H1 (cell line): Measurements from ENCODE around the gene TEKT5. TPM values are rescaled to one million over a fixed set of nuclear protein-coding genes. Genes with fewer than 3 reads are reported as not detected.

Experiments used
- CTCF ChIA-PET: fragments of 300-600 bp; sonication (Branson Sonifier 250); formaldehyde crosslinking; loops from one replicate; lab custom pipeline; 2021; ENCODE audit not compliant: partially characterized antibody; lab: Charles Lee
- POLR2A ChIA-PET: fragments of 300-600 bp; sonication (Branson Sonifier 250); formaldehyde crosslinking; loops from one replicate; lab custom pipeline; 2021; ENCODE audit warnings: inconsistent platforms; ENCODE audit not compliant: partially characterized antibody; lab: Charles Lee
- DNase-seq, 2 experiments: peaks; one replicate each; pipeline versions ENCODE4 v3.0.0 to v3.0.0-alpha.2; 2010 to 2022; ENCODE audit warnings: low spot score in 2 of 2, low read depth in 1 of 2, mixed read lengths in 1 of 2
- FAIRE-seq: peaks from 2 replicates; lab custom pipeline; 2011; peaks lifted over from hg19 to GRCh38; lab: Jason Lieb, UNC
- H2AFZ ChIP-seq: 2 replicates; pipeline ENCODE4 v1.8.1; 2012; ENCODE audit warnings: low read length, inconsistent platforms
- H2AK5ac ChIP-seq: 2 replicates; pipeline ENCODE4 v1.6.1; 2013; ENCODE audit warnings: low read depth, low read length
- H2BK120ac ChIP-seq: replicated peaks from 2 replicates; pipeline ENCODE3; 2013; ENCODE audit warnings: low read depth, low read length, inconsistent platforms
- H2BK12ac ChIP-seq: 2 replicates; pipeline ENCODE4 v1.6.1; 2013; ENCODE audit warnings: low read depth, low read length
- H2BK15ac ChIP-seq: 2 replicates; pipeline ENCODE4 v1.6.1; 2013; ENCODE audit warnings: low read length
- H2BK20ac ChIP-seq: 2 replicates; pipeline ENCODE4 v1.6.1; 2013; ENCODE audit warnings: low read length
- H2BK5ac ChIP-seq: 2 replicates; pipeline ENCODE4 v1.6.1; 2013; ENCODE audit warnings: low read depth, low read length
- H3K14ac ChIP-seq: 2 replicates; pipeline ENCODE4 v1.6.1; 2013; ENCODE audit warnings: inconsistent platforms; ENCODE audit not compliant: insufficient read length
- H3K18ac ChIP-seq: 2 replicates; pipeline ENCODE4 v1.6.1; 2013; ENCODE audit warnings: low read length; ENCODE audit errors: extremely low read depth
- H3K23ac ChIP-seq: 2 replicates; pipeline ENCODE4 v1.6.1; 2013; ENCODE audit warnings: inconsistent platforms; ENCODE audit not compliant: insufficient read length
- H3K23me2 ChIP-seq: 2 replicates; pipeline ENCODE4 v1.6.1; 2013; ENCODE audit warnings: low read depth, low read length
- H3K27ac ChIP-seq: 2 replicates; pipeline ENCODE4 v1.6.1; 2011; ENCODE audit warnings: low read depth, low read length, inconsistent platforms
- H3K27me3 ChIP-seq, 4 experiments: replicated peaks in 1 of 4; 1 replicate in 1 of 4; 2 replicates in 3 of 4; pipeline versions ENCODE4 v1.6.1 to v1.8.1; 2011 to 2013; ENCODE audit warnings: low read length in 3 of 4, mild to moderate bottlenecking in 3 of 4, inconsistent platforms in 2 of 4, mixed read lengths in 2 of 4, moderate library complexity in 1 of 4; ENCODE audit not compliant: control insufficient read depth in 3 of 4, insufficient read depth in 3 of 4; ENCODE audit errors: extremely low read depth in 1 of 4
- H3K36me3 ChIP-seq, 4 experiments: 2 replicates each; pipeline versions ENCODE4 v1.6.1 to v1.8.1; 2011 to 2013; ENCODE audit warnings: mild to moderate bottlenecking in 4 of 4, low read length in 3 of 4, moderate library complexity in 2 of 4, control low read depth in 1 of 4, inconsistent platforms in 1 of 4; ENCODE audit not compliant: insufficient read depth in 4 of 4, control insufficient read depth in 2 of 4
- H3K4ac ChIP-seq: replicated peaks from 2 replicates; pipeline ENCODE3; 2013; ENCODE audit warnings: low read length, low read depth, mixed read lengths, inconsistent platforms; ENCODE audit not compliant: insufficient read length
- H3K4me1 ChIP-seq, 4 experiments: replicated peaks in 1 of 4; 1 replicate in 1 of 4; 2 replicates in 3 of 4; pipeline versions ENCODE4 v1.6.1 to v1.8.1; 2011 to 2013; ENCODE audit warnings: low read length in 3 of 4, inconsistent platforms in 2 of 4, mixed read lengths in 1 of 4; ENCODE audit not compliant: insufficient read depth in 4 of 4, control insufficient read depth in 3 of 4
- H3K4me2 ChIP-seq, 2 experiments: 2 replicates each; pipeline versions ENCODE4 v1.6.1 to v1.8.1; 2011 to 2013; ENCODE audit warnings: low read depth in 2 of 2, low read length in 2 of 2, control low read depth in 1 of 2, inconsistent platforms in 1 of 2, mild to moderate bottlenecking in 1 of 2; ENCODE audit not compliant: insufficient read depth in 1 of 2
- H3K4me3 ChIP-seq, 4 experiments: fragments of 200-600, 300-600 bp in 1 of 4; sonication (generic), shearing (Covaris generic), sonication (Bioruptor Twin) in 1 of 4; 2 replicates each; pipeline versions ENCODE4 v1.5.1 to v1.8.1; 2011 to 2016; ENCODE audit warnings: low read length in 4 of 4, low read depth in 3 of 4, control low read depth in 2 of 4, inconsistent platforms in 2 of 4, mild to moderate bottlenecking in 2 of 4, mixed read lengths in 1 of 4, moderate library complexity in 1 of 4; ENCODE audit not compliant: insufficient read depth in 2 of 4; ENCODE audit errors: extremely low read depth in 1 of 4
- H3K56ac ChIP-seq: replicated peaks from 2 replicates; pipeline ENCODE3; 2013; ENCODE audit warnings: low read depth, mild to moderate bottlenecking, mixed read lengths, low read length, inconsistent platforms; ENCODE audit not compliant: insufficient read length
- H3K79me1 ChIP-seq: 2 replicates; pipeline ENCODE4 v1.6.1; 2013; ENCODE audit warnings: low read depth, low read length, control low read depth
- H3K79me2 ChIP-seq, 2 experiments: 2 replicates each; pipeline versions ENCODE4 v1.6.1 to v1.8.1; 2012 to 2013; ENCODE audit warnings: low read length in 2 of 2, mild to moderate bottlenecking in 2 of 2, inconsistent platforms in 1 of 2; ENCODE audit not compliant: insufficient read depth in 2 of 2, control insufficient read depth in 1 of 2
- H3K9ac ChIP-seq, 4 experiments: replicated peaks in 1 of 4; 1 replicate in 1 of 4; 2 replicates in 3 of 4; pipeline versions ENCODE4 v1.6.1 to v1.8.1; 2011 to 2013; ENCODE audit warnings: low read depth in 3 of 4, low read length in 3 of 4, control low read depth in 2 of 4, mild to moderate bottlenecking in 2 of 4, moderate library complexity in 2 of 4, inconsistent platforms in 1 of 4; ENCODE audit errors: extremely low read depth in 1 of 4
- H3K9me3 ChIP-seq, 2 experiments: 2 replicates each; pipeline versions ENCODE4 v1.6.1 to v1.8.1; 2012 to 2013; ENCODE audit warnings: mild to moderate bottlenecking in 2 of 2, moderate library complexity in 2 of 2, control low read depth in 1 of 2, inconsistent platforms in 1 of 2, low read depth in 1 of 2, low read length in 1 of 2, mixed read lengths in 1 of 2; ENCODE audit not compliant: insufficient read depth in 2 of 2
- H4K20me1 ChIP-seq, 2 experiments: replicated peaks in 1 of 2; 2 replicates each; pipeline versions ENCODE3 to v1.8.1; 2011 to 2013; ENCODE audit warnings: inconsistent platforms in 2 of 2, low read length in 2 of 2, mild to moderate bottlenecking in 1 of 2; ENCODE audit not compliant: insufficient read depth in 2 of 2, control insufficient read depth in 1 of 2
- H4K5ac ChIP-seq: 2 replicates; pipeline ENCODE4 v1.6.1; 2013; ENCODE audit warnings: low read length, low read depth, mixed read lengths, inconsistent platforms; ENCODE audit not compliant: insufficient read length
- H4K8ac ChIP-seq: 2 replicates; pipeline ENCODE4 v1.8.0; 2013; ENCODE audit warnings: mild to moderate bottlenecking, moderate library complexity, low read length, inconsistent platforms; ENCODE audit not compliant: insufficient read depth; ENCODE audit errors: extremely low read depth
- H4K91ac ChIP-seq: replicated peaks from 2 replicates; pipeline ENCODE3; 2013; ENCODE audit warnings: low read length, mixed read lengths, inconsistent platforms; ENCODE audit not compliant: insufficient read length
- GABPA ChIP-seq: IDR thresholded peaks from 2 replicates; pipeline ENCODE4 v1.6.1; 2011; ENCODE audit warnings: mild to moderate bottlenecking, low read length, moderate library complexity, borderline replicate concordance; ENCODE audit not compliant: insufficient read depth
- KDM4A ChIP-seq: IDR thresholded peaks from one replicate; pipeline ENCODE4 v1.7.1; 2012; ENCODE audit warnings: low read depth, mild to moderate bottlenecking, moderate library complexity, low read length, inconsistent platforms; ENCODE audit not compliant: severe bottlenecking
- TAF1 ChIP-seq: IDR thresholded peaks from 2 replicates; pipeline ENCODE4 v1.6.1; 2011; ENCODE audit warnings: mild to moderate bottlenecking, low read depth, low read length
- WGBS, 2 experiments: shearing (Covaris generic) in 1 of 2; methylation state at CpG; one replicate each; pipeline versions ENCODE4 v1.1.6 to v1.1.7; 2013 to 2015; ENCODE audit warnings: low lambda C conversion rate in 2 of 2, mixed read lengths in 2 of 2, inconsistent platforms in 1 of 2, low coverage in 1 of 2, missing lambda C conversion rate in 1 of 2; ENCODE audit not compliant: insufficient replicate concordance in 2 of 2, insufficient coverage in 1 of 2, insufficient read length in 1 of 2; ENCODE audit errors: extremely low coverage in 1 of 2, missing lambda C conversion rate in 1 of 2; 5-methylcytosine and 5-hydroxymethylcytosine counted together
- polyA plus RNA-seq, 7 experiments: library from polyadenylated mRNA; depleted of rRNA in 3 of 7; stranded (reverse) in 5 of 7; unstranded in 2 of 7; fragments of >200 nt in 5 of 7; fragments of 200-250 nt in 2 of 7; gene quantifications; 1 replicate in 5 of 7; 2 replicates in 1 of 7; 4 replicates in 1 of 7; pipeline versions ENCODE4 v1.2.1 to v1.2.3, GENCODE V29; 2011 to 2013; ENCODE audit warnings: missing spikeins in 2 of 7, mixed read lengths in 2 of 7
- total RNA-seq: library from RNA; stranded (reverse); fragmentation: NEBNext Ultra II Directional; extraction: Animal tissue kit (Norgen Biotek cat#: 25700); gene quantifications from 2 replicates; pipeline ENCODE4 v1.2.1, GENCODE V29; 2021
- TF ChIP-seq, protein P1 (sequence below): IDR thresholded peaks from 2 replicates; pipeline ENCODE4 v1.6.1; 2012; ENCODE audit warnings: low read length, inconsistent platforms

TEKT5 gene
- total and polyA plus RNA-seq, 2 of the 8 experiments (the other 6 are each of a cell fraction or from before 2014, with no cell fraction given), result 0.95 TPM; not detected in 1

DNA sequence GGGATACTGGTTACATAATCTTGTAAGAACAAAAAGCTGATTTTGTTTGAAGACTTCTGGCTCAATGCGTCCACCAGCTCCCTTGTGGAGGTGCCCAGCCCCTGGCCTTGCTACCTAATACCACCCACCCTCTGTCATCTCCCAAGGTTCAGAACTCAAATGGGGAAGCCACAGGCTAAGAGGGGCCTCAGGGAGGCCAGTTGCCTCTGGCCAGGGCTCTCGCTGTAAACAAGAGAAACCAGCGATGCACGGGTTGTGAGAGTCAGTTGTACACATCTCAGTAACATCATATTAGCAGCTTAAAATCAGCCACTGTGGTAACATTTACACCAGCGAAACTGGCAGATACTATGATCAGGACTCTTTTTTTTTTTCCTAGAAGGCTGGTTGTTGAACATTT is 6.0 kb downstream of the TEKT5 start:
- no peak for DNase-seq
- Histone ChIP-seq H2AK5ac (no peak overlapping the region), H3K4me3 (no peak overlapping the region), H3K9ac (no peak overlapping the region), H2BK15ac (no peak overlapping the region), H2BK120ac (no peak overlapping the region), H3K79me2 (no peaks in the 10 kb centered on the region), H3K56ac (no peak overlapping the region), H3K23me2 (no peaks in the 10 kb centered on the region), H3K79me1 (no peaks in the 10 kb centered on the region), H4K91ac (no peak overlapping the region), H2BK5ac (no peak overlapping the region), H3K27me3 (no peaks in the 10 kb centered on the region), H4K5ac (no peak overlapping the region), H3K14ac (no peak overlapping the region), H3K23ac (no peak overlapping the region), H3K9me3 (0 out of 4 replicates have a peak, but pooled peaks cover 0 to 2% of the 10 kb centered on the region in 2 experiments), H3K27ac (no peak overlapping the region), H2AFZ (peak overlapping the region; percentile 29; the same call in 1 of the 2 replicates), H3K4me1 (no peaks in the 10 kb centered on the region; a peak in 2 of 7 replicates), H3K18ac (no peak overlapping the region; the same call in 1 of the 2 replicates), H4K20me1 (no peaks in the 10 kb centered on the region), H3K4me2 (no peak overlapping the region), H3K36me3 (no peaks in the 10 kb centered on the region), H2BK20ac (no peak overlapping the region), H3K4ac (no peak overlapping the region), H4K8ac (no peak overlapping the region), H2BK12ac (no peak overlapping the region)
- CTCF ChIA-PET, result interaction anchor here (0.6 to 1.0 kb wide), 3 partner anchors 13 to 87 kb away, joined by 3 to 5 read pairs (median 3); no protein-coding TSS in a partner anchor
- no peak for FAIRE-seq
- WGBS, 2 experiments, result 88% methylated on average over 5 of the region's 5 CpGs; no CpG with 5 or more reads in 1 of the 2 experiments
- POLR2A ChIA-PET, result interaction anchor here (0.7 kb wide), 1 partner anchor 18 kb away, joined by 3 read pairs; no protein-coding TSS in a partner anchor
- TF ChIP-seq GABPA (no peak), KDM4A (no peak), TAF1 (no peak)
- TF ChIP-seq, protein P1, sequence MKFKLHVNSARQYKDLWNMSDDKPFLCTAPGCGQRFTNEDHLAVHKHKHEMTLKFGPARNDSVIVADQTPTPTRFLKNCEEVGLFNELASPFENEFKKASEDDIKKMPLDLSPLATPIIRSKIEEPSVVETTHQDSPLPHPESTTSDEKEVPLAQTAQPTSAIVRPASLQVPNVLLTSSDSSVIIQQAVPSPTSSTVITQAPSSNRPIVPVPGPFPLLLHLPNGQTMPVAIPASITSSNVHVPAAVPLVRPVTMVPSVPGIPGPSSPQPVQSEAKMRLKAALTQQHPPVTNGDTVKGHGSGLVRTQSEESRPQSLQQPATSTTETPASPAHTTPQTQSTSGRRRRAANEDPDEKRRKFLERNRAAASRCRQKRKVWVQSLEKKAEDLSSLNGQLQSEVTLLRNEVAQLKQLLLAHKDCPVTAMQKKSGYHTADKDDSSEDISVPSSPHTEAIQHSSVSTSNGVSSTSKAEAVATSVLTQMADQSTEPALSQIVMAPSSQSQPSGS, result no peak
